Gastroesophageal sphincter (tissue), 4 donors: ENCODE results near the gene STPG4. TPM values are rescaled to one million over a fixed set of nuclear protein-coding genes. Genes with fewer than 3 reads are reported as not detected.
"Not testable (repeated sequence)": the region's sequence is repeated elsewhere in the genome, so short reads cannot be mapped to it uniquely, and the experiment has no call there.

Experiments
- ATAC-seq: fragments of 150-250 bp; one replicate; pipeline ENCODE4 v1.9.1; 2016; ENCODE audit warnings: mild to moderate bottlenecking, moderate library complexity
- H3K27ac ChIP-seq, 4 donors: fragments of 200-600 bp; sonication (generic) in 3 of 4; 1 replicate in 3 of 4; 2 replicates in 1 of 4; pipeline ENCODE4 v1.5.1; 2016 to 2019
- H3K27me3 ChIP-seq: fragments of 200-600 bp; sonication (generic); one replicate; pipeline ENCODE4 v1.5.1; 2019
- H3K36me3 ChIP-seq, 2 donors: fragments of 200-600 bp; sonication (generic); one replicate each; pipeline ENCODE4 v1.5.1; 2019; ENCODE audit warnings: control low read depth in 1 of 2
- H3K4me1 ChIP-seq, 3 donors: fragments of 200-600 bp; sonication (generic); 1 replicate in 2 of 3; 2 replicates in 1 of 3; pipeline ENCODE4 v1.5.1; 2016 to 2019; ENCODE audit warnings: control low read depth in 2 of 3
- H3K4me3 ChIP-seq, 2 donors: fragments of 200-600 bp; sonication (generic); one replicate each; pipeline ENCODE4 v1.5.1; 2019; ENCODE audit warnings: mild to moderate bottlenecking in 1 of 2, moderate library complexity in 1 of 2
- H3K9me3 ChIP-seq, 3 donors: fragments of 200-600 bp; sonication (generic); one replicate each; pipeline ENCODE4 v1.5.1; 2017 to 2019; ENCODE audit warnings: control low read depth in 2 of 3
- EP300 ChIP-seq: sonication (generic); formaldehyde crosslinking; IDR thresholded peaks from one replicate; pipeline ENCODE4 v1.6.1; 2017; ENCODE audit warnings: antibody characterized with exemption, mild to moderate bottlenecking
- POLR2A ChIP-seq, 2 donors: fragments of 450-650 bp; IDR thresholded peaks; one replicate each; pipeline ENCODE4 v1.6.1; 2017; ENCODE audit warnings: antibody characterized with exemption in 2 of 2, mild to moderate bottlenecking in 2 of 2, moderate library complexity in 1 of 2
- POLR2AphosphoS5 ChIP-seq: sonication (generic); formaldehyde crosslinking; IDR thresholded peaks from one replicate; pipeline ENCODE4 v1.6.1; 2017; ENCODE audit warnings: antibody characterized with exemption
- WGBS, 2 donors: methylation state at CpG; one replicate each; pipeline ENCODE4 v1.1.5; 2018; ENCODE audit warnings: low coverage in 1 of 2; 5-methylcytosine and 5-hydroxymethylcytosine counted together
- total RNA-seq, 4 donors: library from RNA; depleted of rRNA; stranded (reverse); fragments of >200 nt; gene quantifications; one replicate each; pipeline ENCODE4 v1.1.0, GENCODE V29; 2016
- TF ChIP-seq, protein P1 (sequence below), 4 experiments: fragments of 200-600 bp in 2 of 4; fragments of 450-650 bp in 2 of 4; sonication (generic) in 1 of 4; IDR thresholded peaks; one replicate each; pipeline ENCODE4 v1.5.1; 2017 to 2019; ENCODE audit warnings: antibody characterized with exemption in 4 of 4, mild to moderate bottlenecking in 2 of 4, moderate library complexity in 2 of 4

STPG4 gene
- total RNA-seq, 4 donors from 2014 or later = 0.23 to 0.67 TPM; not detected in 2

DNA sequence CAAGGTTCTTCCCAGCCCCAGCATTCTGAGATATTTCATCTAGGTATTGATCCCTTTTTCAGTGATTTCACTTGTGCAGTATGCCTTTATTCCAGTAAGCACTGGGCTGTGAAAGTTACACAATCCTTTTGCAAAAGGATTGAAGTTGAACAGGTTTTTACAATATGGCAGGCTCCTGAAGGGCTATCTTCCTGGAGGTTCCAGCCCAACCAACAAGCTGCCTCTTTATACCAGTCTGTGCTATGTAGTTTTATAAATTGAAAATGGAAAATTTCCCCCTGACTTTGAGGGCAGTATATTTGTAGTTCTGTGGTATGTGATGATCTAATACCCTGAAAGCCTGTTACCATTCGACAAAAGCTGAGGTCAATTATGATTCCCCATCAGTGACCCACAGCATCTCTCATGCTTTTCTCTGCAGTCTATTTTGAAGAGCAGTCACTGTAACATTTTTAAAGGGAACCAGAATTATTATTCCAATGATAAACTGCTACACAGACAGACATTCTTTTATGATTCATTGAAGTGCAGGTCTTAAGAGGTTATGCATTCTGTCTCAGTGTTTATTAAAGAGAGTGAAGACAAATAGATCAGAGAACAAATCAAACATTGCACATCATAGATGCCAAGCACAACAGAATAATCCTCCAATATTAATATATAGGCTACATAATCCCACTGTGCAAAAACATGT is 35.2 kb upstream of the STPG4 start:
- no peaks in the 10 kb centered on the region for H3K9me3 ChIP-seq
- no peaks in the 10 kb centered on the region for H3K36me3 ChIP-seq
- peaks cover 4 to 49% (median 19%) of the 10 kb centered on the region in 3 donors for H3K4me1 ChIP-seq
- ATAC-seq = no peak
- no peaks in the 10 kb centered on the region for H3K27me3 ChIP-seq
- H3K27ac ChIP-seq = peak overlapping the region in 3 of 4 donors; percentile 81 to 84 (median 82)
- WGBS, 2 donors = 0 to 64% methylated on average over 1 of the region's 1 CpG
- no peak overlapping the region for H3K4me3 ChIP-seq
- TF ChIP-seq POLR2AphosphoS5 (no peak), POLR2A (IDR thresholded peaks at IDR 0.05) (no peak), EP300 (no peak)
- TF ChIP-seq, protein P1, sequence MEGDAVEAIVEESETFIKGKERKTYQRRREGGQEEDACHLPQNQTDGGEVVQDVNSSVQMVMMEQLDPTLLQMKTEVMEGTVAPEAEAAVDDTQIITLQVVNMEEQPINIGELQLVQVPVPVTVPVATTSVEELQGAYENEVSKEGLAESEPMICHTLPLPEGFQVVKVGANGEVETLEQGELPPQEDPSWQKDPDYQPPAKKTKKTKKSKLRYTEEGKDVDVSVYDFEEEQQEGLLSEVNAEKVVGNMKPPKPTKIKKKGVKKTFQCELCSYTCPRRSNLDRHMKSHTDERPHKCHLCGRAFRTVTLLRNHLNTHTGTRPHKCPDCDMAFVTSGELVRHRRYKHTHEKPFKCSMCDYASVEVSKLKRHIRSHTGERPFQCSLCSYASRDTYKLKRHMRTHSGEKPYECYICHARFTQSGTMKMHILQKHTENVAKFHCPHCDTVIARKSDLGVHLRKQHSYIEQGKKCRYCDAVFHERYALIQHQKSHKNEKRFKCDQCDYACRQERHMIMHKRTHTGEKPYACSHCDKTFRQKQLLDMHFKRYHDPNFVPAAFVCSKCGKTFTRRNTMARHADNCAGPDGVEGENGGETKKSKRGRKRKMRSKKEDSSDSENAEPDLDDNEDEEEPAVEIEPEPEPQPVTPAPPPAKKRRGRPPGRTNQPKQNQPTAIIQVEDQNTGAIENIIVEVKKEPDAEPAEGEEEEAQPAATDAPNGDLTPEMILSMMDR (IDR thresholded peaks at IDR 0.05) = no peak

DNA sequence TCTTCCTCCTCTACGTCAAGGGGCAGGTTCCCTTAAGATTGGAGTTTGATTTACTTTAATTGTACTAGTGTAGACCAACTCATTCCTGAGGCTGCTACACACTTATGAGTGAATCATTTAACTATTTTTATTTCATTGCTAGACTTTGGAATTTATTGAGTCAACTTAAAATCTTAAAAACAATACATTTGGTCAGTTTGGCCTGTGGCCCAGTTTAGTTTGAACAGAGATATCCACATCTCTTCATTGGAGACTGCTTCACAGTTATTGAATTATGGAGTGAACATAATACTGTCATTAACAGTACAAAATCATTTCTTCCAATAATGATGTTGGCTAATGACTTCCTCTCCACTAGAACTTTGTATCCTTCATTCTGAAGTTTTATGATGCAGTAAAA is 34.5 kb upstream of the STPG4 start:
- WGBS, 2 donors = 70 to 76% methylated on average over 1 of the region's 1 CpG
- Histone ChIP-seq H3K4me1 (peaks cover 4 to 49% (median 19%) of the 10 kb centered on the region in 3 donors), H3K9me3 (no peaks in the 10 kb centered on the region), H3K36me3 (no peaks in the 10 kb centered on the region), H3K27ac (peak overlapping the region in 3 of 4 donors; percentile 81 to 84 (median 82)), H3K4me3 (no peak overlapping the region), H3K27me3 (no peaks in the 10 kb centered on the region)
- no peak for TF ChIP-seq POLR2A (IDR thresholded peaks at IDR 0.05)
- no peak for TF ChIP-seq POLR2AphosphoS5
- TF ChIP-seq EP300 = no peak
- TF ChIP-seq, protein P1 (IDR thresholded peaks at IDR 0.05) = no peak
- ATAC-seq = no peak

DNA sequence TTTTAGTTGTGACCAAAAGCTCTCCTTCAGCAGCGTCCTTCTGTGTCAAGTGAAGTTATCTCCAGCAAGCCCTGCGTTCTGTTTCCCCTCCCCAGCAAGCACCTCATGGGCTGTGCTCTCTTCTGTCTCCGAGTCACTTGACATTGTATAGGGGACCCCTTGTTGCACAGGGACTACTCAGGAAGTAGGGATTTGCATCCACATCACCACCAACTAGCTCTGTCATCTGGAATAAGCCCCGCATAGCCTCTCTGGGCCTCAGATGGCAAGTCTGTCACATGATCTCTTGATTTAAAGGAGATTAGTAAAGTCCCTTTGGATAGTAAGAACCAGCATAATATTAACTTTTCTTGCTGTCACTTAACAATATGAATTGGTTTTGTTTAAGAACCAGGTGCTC is 32.0 kb upstream of the STPG4 start:
- Histone ChIP-seq H3K36me3 (no peaks in the 10 kb centered on the region), H3K27me3 (no peaks in the 10 kb centered on the region), H3K4me1 (peaks cover 4 to 29% (median 6%) of the 10 kb centered on the region in 3 donors), H3K4me3 (no peak overlapping the region), H3K27ac (no peak overlapping the region), H3K9me3 (no peaks in the 10 kb centered on the region)
- TF ChIP-seq EP300 (no peak), POLR2AphosphoS5 (no peak), POLR2A (IDR thresholded peaks at IDR 0.05) (no peak)
- TF ChIP-seq, protein P1 (IDR thresholded peaks at IDR 0.05) = no peak
- 90 to 95% methylated on average over 3 of the region's 4 CpGs for WGBS, 2 donors
- ATAC-seq = no peak

GRCh38 chr2:47186351-47186750 is 31.2 kb upstream of the STPG4 start:
- Histone ChIP-seq H3K4me1 (peaks cover 3 to 22% (median 5%) of the 10 kb centered on the region in 3 donors), H3K27ac (no peak overlapping the region), H3K36me3 (no peaks in the 10 kb centered on the region), H3K9me3 (no peaks in the 10 kb centered on the region), H3K4me3 (no peak overlapping the region), H3K27me3 (no peaks in the 10 kb centered on the region)
- no peak for ATAC-seq
- TF ChIP-seq POLR2AphosphoS5 (no peak), POLR2A (IDR thresholded peaks at IDR 0.05) (no peak), EP300 (no peak)
- TF ChIP-seq, protein P1 (IDR thresholded peaks at IDR 0.05) = no peak
- WGBS, 2 donors = 100% methylated on average over 2 of the region's 2 CpGs; no CpG with 5 or more reads in 1 of the 2 donors

DNA sequence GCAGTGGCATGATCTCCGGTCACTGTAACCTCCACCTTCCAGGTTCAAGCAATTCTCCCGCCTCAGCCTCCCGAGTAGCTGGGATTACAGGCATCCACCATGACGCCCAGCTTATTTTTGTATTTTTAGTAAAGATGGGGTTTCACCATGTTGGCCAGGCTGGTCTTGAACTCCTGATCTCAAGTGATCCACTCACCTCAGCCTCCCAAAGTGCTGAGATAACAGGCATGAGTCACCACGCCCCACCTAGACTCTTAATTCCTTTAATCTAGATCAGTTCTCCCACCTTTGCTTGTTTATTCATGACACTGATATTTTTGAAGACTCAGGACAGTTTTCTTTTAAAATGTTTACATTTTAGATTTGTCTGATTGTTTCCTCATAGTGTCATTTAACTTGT is 30.0 kb upstream of the STPG4 start:
- WGBS, 2 donors = 74 to 100% methylated on average over 1 to 5 of the region's 5 CpGs
- H3K36me3 ChIP-seq, H3K4me3 ChIP-seq, H3K4me1 ChIP-seq, H3K9me3 ChIP-seq, ATAC-seq, H3K27me3 ChIP-seq, H3K27ac ChIP-seq: not testable (repeated sequence)
